ENCODE results near the gene MRE11.

The MRE11 gene

GRCh38 chr11:94493281-94494125, at the start of gene MRE11, which contains the start of gene ANKRD49:
Gene MRE11, minus strand, starts transcription at chr11:94493844. Its CDS starts 1,043 bp downstream, at chr11:94492801.
Gene ANKRD49, plus strand, starts transcription at chr11:94493984. Its CDS starts 2,710 bp downstream, at chr11:94496694.
- peak; percentile 99 for DNase-seq (ENCODE audit: low read depth, low spot score)

- no peak for DNase-seq (ENCODE audit: low read depth, low spot score)
Measured at GRCh38 chr11:94539420-94539819, 45.8 kb upstream of the MRE11 start.

GRCh38 chr11:94537031-94537600, 43.5 kb upstream of the MRE11 start:
- DNase-seq (ENCODE audit: low read depth, low spot score) = no peak

DNA sequence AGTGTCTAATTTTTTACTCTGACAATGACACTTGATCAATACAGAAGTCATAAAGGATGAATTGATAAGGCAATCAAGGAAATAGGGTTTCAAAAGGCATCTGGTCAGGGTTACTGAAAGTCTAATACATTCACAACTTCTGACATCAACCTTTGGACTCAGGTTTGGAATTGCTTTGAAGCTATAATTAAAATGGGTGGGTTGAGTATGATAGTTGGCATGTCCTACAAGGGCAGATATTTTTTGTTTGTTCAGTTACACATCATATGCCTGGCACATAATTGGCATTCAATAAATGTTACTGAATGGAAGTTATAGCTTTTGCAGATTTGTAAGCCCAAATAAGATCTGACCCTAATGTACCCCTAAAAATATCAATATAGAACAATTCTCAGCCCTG, 42.7 kb upstream of the MRE11 start:
- no peak for DNase-seq (ENCODE audit: low read depth, low spot score)

- no peak for DNase-seq (ENCODE audit: low read depth, low spot score)
Measured at GRCh38 chr11:94533696-94534630, 40.3 kb upstream of the MRE11 start.

DNA sequence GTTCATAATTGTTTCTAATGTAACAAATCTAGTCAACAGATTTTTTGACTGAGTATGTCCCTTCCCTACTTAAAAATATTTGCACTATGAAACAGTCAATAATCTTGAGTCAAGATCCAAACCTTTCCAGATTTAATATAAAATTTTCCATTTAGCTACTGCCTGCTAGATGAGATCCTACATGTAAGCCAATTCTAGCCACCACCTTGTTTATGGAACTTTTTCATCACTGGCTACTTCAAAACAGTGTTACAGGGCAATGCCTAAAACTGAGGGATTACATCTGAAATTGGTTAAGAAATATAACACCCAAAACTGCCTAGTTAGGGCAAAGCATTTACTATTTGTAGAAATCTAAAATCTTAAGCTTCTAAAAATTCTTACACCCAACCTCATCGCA, 39.6 kb upstream of the MRE11 start:
- no peak for DNase-seq (ENCODE audit: low read depth, low spot score)

GRCh38 chr11:94532211-94532610, 38.6 kb upstream of the MRE11 start:
- DNase-seq (ENCODE audit: low read depth, low spot score) = no peak

GRCh38 chr11:94528551-94528950, 34.9 kb upstream of the MRE11 start:
- no peak for DNase-seq (ENCODE audit: low read depth, low spot score)

- DNase-seq (ENCODE audit: low read depth, low spot score) = no peak
Measured at GRCh38 chr11:94526645-94527438, 33.2 kb upstream of the MRE11 start.

GRCh38 chr11:94525546-94526324, 32.1 kb upstream of the MRE11 start:
- DNase-seq (ENCODE audit: low read depth, low spot score) = no peak

DNA sequence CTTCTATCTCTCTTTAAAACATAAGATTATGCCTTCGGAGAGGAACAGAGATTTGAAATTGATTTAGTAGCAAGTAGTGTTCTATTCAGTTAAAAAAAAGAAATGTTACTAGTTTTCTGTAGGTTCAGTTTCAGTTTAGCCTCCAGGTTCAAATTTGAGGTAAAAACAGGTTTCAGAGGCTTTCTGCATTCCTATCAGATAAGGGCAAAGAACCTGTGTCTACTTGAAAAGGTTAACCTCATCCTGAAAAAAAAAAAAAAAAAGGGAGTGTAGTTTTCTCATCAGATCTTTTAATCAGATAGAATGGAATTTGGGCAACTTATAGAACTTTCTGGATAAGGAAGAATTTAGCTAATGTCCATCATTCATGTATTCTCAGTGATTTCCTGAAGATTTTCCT, 30.7 kb upstream of the MRE11 start:
- no peak for DNase-seq (ENCODE audit: low read depth, low spot score)

DNA sequence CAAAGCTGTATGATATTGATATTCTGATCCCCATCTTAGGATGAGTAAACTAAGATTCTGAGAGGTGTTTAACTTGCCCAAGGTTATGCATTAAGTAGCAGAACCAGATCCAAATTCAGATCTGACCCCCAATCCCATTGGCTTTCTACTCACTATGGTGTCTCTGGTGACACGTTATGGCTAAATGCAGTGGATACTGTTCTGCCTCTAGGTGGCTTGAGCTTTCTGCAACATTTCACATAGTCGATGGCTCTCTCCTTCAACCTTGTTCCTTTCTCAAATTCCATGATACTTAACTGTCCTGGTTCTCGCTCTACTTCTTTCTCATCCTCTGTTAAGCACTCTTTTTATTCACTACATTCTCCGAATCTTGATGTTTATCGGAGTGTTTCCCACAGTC, 28.0 kb upstream of the MRE11 start:
- no peak for DNase-seq (ENCODE audit: low read depth, low spot score)

GRCh38 chr11:94519478-94520084, 25.9 kb upstream of the MRE11 start:
- no peak for DNase-seq (ENCODE audit: low read depth, low spot score)

DNA sequence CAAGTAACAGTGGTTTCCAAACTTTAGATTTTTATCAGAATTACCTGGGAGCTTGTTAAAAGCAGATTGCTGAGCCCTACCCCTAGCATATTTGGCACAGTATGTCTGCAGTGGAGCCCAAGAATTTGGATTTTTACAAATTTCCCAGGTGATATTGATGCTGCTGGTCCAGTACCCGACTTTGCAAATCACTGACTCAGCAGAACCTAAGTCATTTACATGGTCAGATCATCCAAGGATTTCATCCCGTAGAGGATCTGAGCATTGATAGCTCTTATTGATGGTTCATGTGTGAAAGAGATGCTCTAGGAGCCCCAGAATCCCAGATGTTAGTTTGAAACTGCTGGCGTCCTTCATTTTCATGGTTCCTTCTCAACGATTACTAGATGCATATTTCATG, 24.7 kb upstream of the MRE11 start:
- DNase-seq (ENCODE audit: low read depth, low spot score) = no peak

DNA sequence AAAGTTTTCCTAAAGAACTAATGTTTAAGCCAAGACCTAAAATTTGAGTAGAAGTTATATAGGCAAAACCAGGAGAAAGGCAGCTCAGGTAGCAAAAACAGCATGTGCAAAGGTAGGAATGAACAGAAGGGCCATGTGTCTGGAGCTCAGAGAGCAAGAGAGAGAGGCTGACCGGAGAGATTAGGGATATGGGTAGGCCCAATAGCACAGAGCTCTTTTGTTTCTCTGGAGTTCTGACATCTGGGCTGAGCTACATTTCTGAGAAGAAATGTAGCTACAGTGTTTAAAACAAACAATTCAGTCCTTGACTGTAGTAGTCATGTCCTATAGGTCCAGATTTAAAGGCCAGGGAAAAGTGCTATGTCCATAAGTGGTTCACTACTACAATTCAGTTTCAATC, 23.1 kb upstream of the MRE11 start:
- no peak for DNase-seq (ENCODE audit: low read depth, low spot score)

DNA sequence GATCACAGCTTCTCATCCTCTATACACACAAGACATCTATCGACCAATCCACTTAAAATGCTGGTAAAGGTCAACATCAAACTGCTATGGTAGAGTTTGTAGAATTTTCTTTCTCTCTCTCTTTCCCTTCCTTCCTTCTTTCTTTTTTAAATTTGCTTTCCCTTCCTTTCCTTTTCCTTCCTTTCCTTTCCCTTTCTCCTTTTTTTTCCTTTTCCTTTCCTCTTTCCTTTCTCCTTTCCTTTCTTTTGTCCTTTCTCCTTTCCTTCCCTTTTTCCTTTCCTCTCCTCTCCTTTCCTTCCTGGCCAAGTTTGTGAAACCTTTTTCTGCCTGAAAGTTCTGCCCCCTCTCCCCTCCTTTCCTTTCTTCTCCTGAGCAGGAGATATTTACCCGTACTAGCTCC, 21.8 kb upstream of the MRE11 start:
- DNase-seq (ENCODE audit: low read depth, low spot score) = no peak

DNA sequence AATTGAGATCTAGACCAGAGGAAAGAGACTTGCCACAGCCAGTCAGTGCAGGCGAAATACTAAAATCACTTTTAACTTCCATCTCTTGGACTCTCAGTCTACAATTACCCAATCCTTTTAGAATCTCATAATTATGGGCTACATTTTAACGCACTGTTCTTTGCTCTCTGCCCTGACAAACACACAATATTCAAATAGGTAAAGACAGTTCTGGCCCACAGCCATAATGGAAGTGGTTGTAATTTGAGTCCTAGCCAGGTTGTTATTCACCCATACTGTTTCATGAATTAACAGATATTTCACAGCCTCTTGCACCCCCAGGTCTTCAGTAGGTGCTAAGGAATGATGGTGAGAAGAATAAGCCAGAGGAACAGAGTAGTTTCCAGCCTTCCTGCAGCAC, 19.4 kb upstream of the MRE11 start:
- no peak for DNase-seq (ENCODE audit: low read depth, low spot score)

GRCh38 chr11:94511932-94512781, 18.5 kb upstream of the MRE11 start, which contains the start of gene C11orf97:
Gene C11orf97, plus strand, starts transcription at chr11:94512461. Its CDS starts 68 bp downstream, at chr11:94512529.
- peak; percentile 94 for DNase-seq (ENCODE audit: low read depth, low spot score)

GRCh38 chr11:94507485-94507884, 13.8 kb upstream of the MRE11 start:
- DNase-seq (ENCODE audit: low read depth, low spot score) = no peak

All from ELF-1 (cell line).